DOHH2 (cell line): ENCODE results near the gene UBE2QL1.

ENCODE experiments used
- EZH2phosphoT487 ChIP-seq: fragments of 200-600 bp; sonication (generic); IDR thresholded peaks from 2 replicates; pipeline ENCODE4 v1.6.1; 2017; ENCODE audit warnings: borderline replicate concordance, mild to moderate bottlenecking, antibody characterized with exemption, low read length, moderate library complexity, mixed read lengths
- TF ChIP-seq, protein P1 (sequence below): fragments of 200-600 bp; sonication (generic); IDR thresholded peaks from one replicate; pipeline ENCODE4 v1.5.1; 2014; ENCODE audit warnings: antibody characterized with exemption, mild to moderate bottlenecking, low read depth, low read length; ENCODE audit not compliant: poor library complexity, severe bottlenecking

DNA sequence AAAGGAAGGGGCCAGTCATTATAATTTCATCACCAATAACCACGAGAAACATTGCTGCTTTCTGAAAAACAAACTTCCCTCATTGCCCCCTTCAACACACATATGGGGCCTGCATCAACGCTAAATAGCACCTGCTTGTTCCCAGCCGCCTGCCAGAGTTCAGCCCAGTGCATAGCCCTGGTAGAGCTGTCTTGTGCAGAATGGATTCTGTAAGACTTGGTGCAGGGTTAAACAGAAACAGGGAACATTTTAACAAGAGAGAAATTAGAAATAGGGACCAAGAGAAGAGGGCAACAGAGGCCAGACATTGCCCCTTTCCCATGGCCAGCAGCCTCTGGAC, 56.7 kb downstream of the UBE2QL1 start:
- TF ChIP-seq, protein P1, sequence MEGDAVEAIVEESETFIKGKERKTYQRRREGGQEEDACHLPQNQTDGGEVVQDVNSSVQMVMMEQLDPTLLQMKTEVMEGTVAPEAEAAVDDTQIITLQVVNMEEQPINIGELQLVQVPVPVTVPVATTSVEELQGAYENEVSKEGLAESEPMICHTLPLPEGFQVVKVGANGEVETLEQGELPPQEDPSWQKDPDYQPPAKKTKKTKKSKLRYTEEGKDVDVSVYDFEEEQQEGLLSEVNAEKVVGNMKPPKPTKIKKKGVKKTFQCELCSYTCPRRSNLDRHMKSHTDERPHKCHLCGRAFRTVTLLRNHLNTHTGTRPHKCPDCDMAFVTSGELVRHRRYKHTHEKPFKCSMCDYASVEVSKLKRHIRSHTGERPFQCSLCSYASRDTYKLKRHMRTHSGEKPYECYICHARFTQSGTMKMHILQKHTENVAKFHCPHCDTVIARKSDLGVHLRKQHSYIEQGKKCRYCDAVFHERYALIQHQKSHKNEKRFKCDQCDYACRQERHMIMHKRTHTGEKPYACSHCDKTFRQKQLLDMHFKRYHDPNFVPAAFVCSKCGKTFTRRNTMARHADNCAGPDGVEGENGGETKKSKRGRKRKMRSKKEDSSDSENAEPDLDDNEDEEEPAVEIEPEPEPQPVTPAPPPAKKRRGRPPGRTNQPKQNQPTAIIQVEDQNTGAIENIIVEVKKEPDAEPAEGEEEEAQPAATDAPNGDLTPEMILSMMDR = no peak
- TF ChIP-seq EZH2phosphoT487 = no peak
